Coronary artery (tissue), 2 donors: ENCODE data around the gene EFCAB8.

Source experiments
- DNase-seq: peaks from one replicate; pipeline ENCODE4 v3.0.0-alpha.2; 2017; ENCODE audit warnings: low spot score
- H3K27ac ChIP-seq, 2 donors: fragments of 200-600 bp; sonication (generic); one replicate each; pipeline ENCODE4 v1.5.1; 2016 to 2019
- H3K4me3 ChIP-seq: fragments of 200-600 bp; sonication (generic); 2 replicates; pipeline ENCODE4 v1.5.1; 2016; ENCODE audit warnings: mild to moderate bottlenecking, moderate library complexity
- TF ChIP-seq, protein P1 (sequence below): fragments of 200-600 bp; sonication (generic); IDR thresholded peaks from one replicate; pipeline ENCODE4 v1.5.1; 2019; ENCODE audit warnings: antibody characterized with exemption

Gene EFCAB8, protein sequence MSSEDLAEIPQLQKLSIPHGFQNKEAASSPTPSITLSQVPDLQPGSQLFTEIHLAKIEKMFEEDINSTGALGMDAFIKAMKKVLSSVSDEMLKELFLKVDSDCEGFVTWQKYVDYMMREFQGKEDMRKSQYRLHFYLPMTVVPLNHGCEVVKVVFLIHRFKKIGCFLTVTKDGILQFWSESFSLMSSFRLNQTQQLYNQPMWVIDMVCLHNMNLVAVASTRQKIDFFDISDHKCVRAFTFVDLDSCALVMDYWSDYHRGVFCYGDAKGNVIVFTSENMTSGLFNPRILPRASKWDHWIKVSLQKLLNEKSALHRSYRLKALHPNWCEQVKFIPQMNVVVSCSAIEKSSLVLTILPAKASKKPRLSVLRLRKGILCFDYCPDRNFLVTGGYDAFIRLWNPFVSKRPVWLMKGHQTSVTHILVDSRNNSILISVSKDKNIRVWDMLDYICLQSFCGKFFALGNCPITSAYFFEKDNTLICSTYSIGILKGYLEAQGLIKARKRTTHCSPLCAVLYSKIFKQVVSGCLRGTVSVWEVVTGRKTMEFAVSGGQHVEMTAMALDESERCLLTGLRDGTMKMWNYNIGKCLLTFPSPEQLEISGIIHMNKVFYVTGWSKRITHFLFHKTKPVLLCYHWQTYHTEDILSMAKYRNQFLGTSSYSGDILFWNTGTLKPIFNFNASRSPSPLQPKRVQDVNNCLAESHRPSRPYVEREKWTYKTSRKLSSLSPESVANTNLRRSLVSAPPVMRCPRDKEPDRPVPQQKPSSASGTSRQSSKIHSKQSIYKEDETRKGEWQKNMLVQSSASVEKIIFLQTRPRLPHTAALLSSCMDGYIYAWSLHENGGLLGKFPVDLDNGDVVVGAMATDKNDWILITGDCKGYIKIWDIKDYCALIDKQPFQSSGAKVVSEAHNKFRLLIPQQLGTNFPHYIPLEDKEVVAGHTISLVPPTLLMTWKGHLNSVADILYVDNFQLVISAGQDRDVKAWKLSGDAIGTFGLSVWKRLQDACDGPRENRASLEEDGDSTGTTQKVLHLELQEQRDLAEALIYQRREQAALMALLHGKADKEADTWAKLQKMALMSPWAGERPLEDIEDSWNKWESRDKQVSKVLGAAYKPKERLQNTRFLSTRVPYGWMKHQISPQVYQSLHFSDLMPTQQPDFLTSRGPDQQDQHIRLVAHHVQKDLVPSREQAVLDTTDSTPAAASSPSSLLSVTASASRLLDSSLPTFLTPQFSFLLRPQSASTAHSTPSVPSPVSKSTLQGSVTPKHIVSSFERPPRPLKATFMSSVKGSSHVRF

DNA sequence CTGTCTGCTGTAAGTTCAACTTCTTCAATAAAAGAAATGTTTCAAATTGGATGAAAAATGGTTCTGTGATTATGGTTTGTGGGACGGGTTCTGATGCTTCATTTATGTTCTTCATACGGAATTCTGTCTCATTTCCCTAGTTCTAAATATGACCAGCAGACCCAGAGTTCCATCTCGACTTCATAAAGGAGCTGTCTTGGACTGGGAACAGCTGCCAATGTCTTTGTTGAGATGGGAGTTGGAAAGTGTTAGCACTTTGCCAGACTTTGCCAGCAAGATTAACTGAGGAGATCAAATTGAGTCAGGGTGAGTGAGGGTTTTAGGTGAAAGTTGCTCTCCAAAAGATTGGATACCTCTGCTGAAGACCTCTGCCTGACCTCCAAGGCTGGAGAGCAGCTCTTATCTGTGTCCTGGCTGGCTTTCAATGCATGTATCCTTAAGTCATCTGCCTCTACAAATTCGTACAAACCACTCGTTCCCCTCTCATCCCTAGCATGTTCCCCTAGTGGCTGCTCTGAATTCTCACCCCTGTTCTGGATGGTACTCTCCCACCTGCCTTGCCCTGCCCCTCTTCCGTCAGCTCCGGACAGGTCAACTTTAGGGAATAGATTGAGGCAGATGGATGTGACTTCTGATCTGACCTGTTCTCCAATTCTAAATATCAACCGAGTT is at the start of gene EFCAB8:
TSS of gene EFCAB8 (plus strand) at position 223 of the 672 bp plus-strand sequence. CDS start 4,870 bp downstream, outside the sequence.
- DNase-seq: no peak
- H3K4me3 ChIP-seq: no peak within 1 kb of the TSS
- no peak within 1 kb of the TSS for H3K27ac ChIP-seq
- TF ChIP-seq, protein P1, sequence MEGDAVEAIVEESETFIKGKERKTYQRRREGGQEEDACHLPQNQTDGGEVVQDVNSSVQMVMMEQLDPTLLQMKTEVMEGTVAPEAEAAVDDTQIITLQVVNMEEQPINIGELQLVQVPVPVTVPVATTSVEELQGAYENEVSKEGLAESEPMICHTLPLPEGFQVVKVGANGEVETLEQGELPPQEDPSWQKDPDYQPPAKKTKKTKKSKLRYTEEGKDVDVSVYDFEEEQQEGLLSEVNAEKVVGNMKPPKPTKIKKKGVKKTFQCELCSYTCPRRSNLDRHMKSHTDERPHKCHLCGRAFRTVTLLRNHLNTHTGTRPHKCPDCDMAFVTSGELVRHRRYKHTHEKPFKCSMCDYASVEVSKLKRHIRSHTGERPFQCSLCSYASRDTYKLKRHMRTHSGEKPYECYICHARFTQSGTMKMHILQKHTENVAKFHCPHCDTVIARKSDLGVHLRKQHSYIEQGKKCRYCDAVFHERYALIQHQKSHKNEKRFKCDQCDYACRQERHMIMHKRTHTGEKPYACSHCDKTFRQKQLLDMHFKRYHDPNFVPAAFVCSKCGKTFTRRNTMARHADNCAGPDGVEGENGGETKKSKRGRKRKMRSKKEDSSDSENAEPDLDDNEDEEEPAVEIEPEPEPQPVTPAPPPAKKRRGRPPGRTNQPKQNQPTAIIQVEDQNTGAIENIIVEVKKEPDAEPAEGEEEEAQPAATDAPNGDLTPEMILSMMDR: no peak

DNA sequence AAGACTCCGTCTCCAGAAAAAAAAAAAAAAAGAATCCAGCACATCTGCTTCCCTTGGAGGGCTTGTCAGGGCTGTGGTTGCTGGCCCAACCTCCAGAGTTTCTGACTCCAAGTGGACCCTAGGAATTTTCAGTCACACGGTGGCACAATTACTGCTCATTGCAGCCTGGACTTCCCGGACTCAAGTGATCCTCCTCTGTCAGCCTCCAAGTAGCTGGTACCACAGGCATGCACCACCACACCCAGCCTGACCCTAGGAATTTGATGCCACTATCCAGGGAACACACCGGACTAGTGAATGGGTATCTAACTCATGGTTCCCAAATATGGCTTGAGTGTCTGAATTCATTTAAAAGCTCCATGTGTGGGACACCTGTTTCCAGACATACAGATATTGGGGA is 48.8 kb upstream of the EFCAB8 start:
- TF ChIP-seq, protein P1: no peak
- no peak for DNase-seq
- H3K4me3 ChIP-seq: no peak overlapping the region
- no peak overlapping the region for H3K27ac ChIP-seq

GRCh38 chr20:32810941-32811340 is 47.8 kb upstream of the EFCAB8 start:
- H3K4me3 ChIP-seq: no peak overlapping the region
- TF ChIP-seq, protein P1: no peak
- H3K27ac ChIP-seq: no peak overlapping the region
- no peak for DNase-seq

DNA sequence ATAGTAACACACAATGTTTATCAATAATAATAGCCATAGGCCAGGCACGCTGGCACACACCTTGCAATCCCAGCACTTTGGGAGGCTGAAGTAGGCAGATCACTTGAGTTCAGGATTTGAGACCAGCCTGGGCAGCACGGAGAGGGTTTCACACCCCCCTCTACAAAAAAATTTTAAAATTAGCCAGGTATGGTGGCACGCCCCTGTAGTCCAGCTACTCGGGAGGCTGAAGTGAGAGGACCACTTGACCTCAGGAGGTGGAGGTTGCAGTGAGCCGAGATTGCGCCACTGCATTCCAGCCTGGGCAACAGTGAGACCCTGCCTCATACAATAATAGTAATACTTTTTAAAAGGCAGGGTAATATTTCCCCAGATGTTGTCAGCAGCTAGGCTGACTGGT is 46.8 kb upstream of the EFCAB8 start:
- no peak overlapping the region for H3K27ac ChIP-seq
- H3K4me3 ChIP-seq: no peak overlapping the region
- no peak for DNase-seq
- TF ChIP-seq, protein P1: no peak

DNA sequence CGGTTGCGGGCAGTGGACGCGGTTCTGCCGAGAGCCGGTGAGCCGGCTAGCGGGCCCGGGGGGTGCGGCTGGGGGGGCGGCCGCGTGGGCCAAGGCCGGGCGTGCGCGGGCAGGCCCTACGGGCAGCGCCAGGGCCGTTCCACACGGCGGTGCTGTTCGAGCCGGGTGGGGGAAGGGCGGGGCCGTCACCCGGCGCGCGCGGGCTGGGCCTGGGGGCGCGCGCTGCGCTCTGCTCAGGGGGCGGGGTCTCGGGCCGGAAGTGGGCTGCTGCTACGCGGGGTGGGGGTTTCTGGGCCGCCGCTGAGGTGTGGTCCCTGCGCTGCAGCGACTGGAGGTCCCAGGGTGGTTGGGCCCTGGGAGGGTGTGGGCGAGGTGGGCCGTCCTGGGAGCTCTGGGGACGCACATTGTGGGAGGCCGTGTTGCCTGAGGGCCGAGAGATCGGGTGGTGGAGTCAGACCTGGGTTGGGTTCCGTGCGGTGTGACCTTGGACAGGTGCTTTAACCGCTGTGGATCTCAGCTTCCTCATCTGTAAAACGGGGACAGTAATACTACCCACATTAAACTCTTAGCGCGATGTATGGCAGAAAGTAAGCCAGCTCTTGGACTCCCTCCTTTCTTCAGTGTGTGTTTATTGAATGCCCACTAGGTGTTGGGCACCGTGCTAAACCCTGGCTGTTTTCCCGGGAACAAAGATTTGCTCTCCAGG is 38.6 kb upstream of the EFCAB8 start:
- Histone ChIP-seq H3K4me3 (peak overlapping the region; percentile 99), H3K27ac (peak overlapping the region; percentile 80 to 99)
- DNase-seq: no peak
- TF ChIP-seq, protein P1: no peak
